GM23338 (cell line): ENCODE results near the gene FAT1. TPM values are rescaled to one million over a fixed set of nuclear protein-coding genes. Genes with fewer than 3 reads are reported as not detected.
A peak's percentile ranks its signal among the peaks of the same experiment; 100 is the strongest.

Experiments
- ATAC-seq: fragments of 200-7000 bp; cut with Tn5 transposase; 3 replicates; pipeline ENCODE4 v1.9.1; 2020
- DNase-seq: peaks from one replicate; pipeline ENCODE4 v3.0.0-alpha.2; 2015; ENCODE audit warnings: low spot score
- H2AFZ ChIP-seq: fragments of 200-600 bp; sonication (generic); 2 replicates; pipeline ENCODE4 v1.8.0; 2016; ENCODE audit warnings: antibody characterized with exemption, mild to moderate bottlenecking, moderate library complexity
- H3F3A ChIP-seq: fragments of 200-600 bp; sonication (generic); replicated peaks from 2 replicates; pipeline ENCODE4 v1.8.0; 2017; ENCODE audit warnings: antibody characterized with exemption, mixed run types, low read depth
- H3K27ac ChIP-seq: fragments of 200-600 bp; sonication (generic); 2 replicates; pipeline ENCODE4 v1.6.1; 2016; ENCODE audit warnings: low read depth
- H3K27me3 ChIP-seq: fragments of 200-600 bp; sonication (generic); 2 replicates; pipeline ENCODE4 v1.8.0; 2016; ENCODE audit warnings: mild to moderate bottlenecking, mixed run types, moderate library complexity; ENCODE audit not compliant: insufficient read depth
- H3K36me3 ChIP-seq: fragments of 200-600 bp; sonication (generic); 2 replicates; pipeline ENCODE4 v1.8.0; 2016; ENCODE audit warnings: mild to moderate bottlenecking; ENCODE audit not compliant: insufficient read depth
- H3K4me1 ChIP-seq: fragments of 200-600 bp; sonication (generic); 2 replicates; pipeline ENCODE4 v1.8.0; 2016; ENCODE audit warnings: mild to moderate bottlenecking, moderate library complexity; ENCODE audit not compliant: insufficient read depth
- H3K4me2 ChIP-seq: fragments of 200-600 bp; sonication (generic); 2 replicates; pipeline ENCODE4 v1.7.1; 2017; ENCODE audit warnings: mixed run types
- H3K4me3 ChIP-seq: fragments of 200-600 bp; sonication (generic); 2 replicates; pipeline ENCODE4 v1.6.1; 2016; ENCODE audit warnings: mixed run types
- H3K79me2 ChIP-seq: fragments of 200-600 bp; sonication (generic); replicated peaks from 2 replicates; pipeline ENCODE4 v1.8.0; 2017; ENCODE audit warnings: mild to moderate bottlenecking; ENCODE audit not compliant: insufficient read depth
- H3K9me2 ChIP-seq: fragments of 200-600 bp; sonication (generic); 2 replicates; pipeline ENCODE4 v1.8.0; 2017; ENCODE audit not compliant: insufficient read depth
- H4K20me1 ChIP-seq: fragments of 200-600 bp; sonication (generic); replicated peaks from 2 replicates; pipeline ENCODE4 v1.8.0; 2017; ENCODE audit warnings: mild to moderate bottlenecking; ENCODE audit not compliant: insufficient read depth
- H3K27ac Mint-ChIP-seq: 2 replicates; pipeline ENCODE4 v1.8.0; 2020; ENCODE audit warnings: inconsistent platforms, mild to moderate bottlenecking, moderate library complexity, mixed read lengths
- H3K27me3 Mint-ChIP-seq: 3 replicates; pipeline ENCODE4 v1.8.0; 2022; ENCODE audit warnings: low read depth, mild to moderate bottlenecking, moderate library complexity, mixed read lengths, inconsistent platforms; ENCODE audit not compliant: insufficient read depth, poor library complexity
- H3K36me3 Mint-ChIP-seq: 3 replicates; pipeline ENCODE4 v1.8.0; 2021; ENCODE audit warnings: low read depth, mild to moderate bottlenecking, inconsistent platforms, moderate library complexity, mixed read lengths
- H3K4me1 Mint-ChIP-seq: 3 replicates; pipeline ENCODE4 v1.8.0; 2020; ENCODE audit warnings: mild to moderate bottlenecking, inconsistent platforms, mixed read lengths
- H3K4me3 Mint-ChIP-seq: 3 replicates; pipeline ENCODE4 v1.8.0; 2021; ENCODE audit warnings: moderate library complexity, mild to moderate bottlenecking, inconsistent platforms, mixed read lengths
- H3K9me3 Mint-ChIP-seq: 3 replicates; pipeline ENCODE4 v1.8.0; 2020; ENCODE audit warnings: moderate library complexity, mild to moderate bottlenecking, inconsistent platforms, mixed read lengths
- CREB1 ChIP-seq: fragments of 250-450 bp; sonication (Bioruptor Pico); IDR thresholded peaks from 2 replicates; pipeline ENCODE4 v1.5.0; 2020; ENCODE audit warnings: low read depth, mild to moderate bottlenecking, moderate library complexity
- EZH2phosphoT487 ChIP-seq: fragments of 200-600 bp; sonication (generic); IDR thresholded peaks from one replicate; pipeline ENCODE4 v1.8.1; 2018; ENCODE audit warnings: antibody characterized with exemption; ENCODE audit not compliant: unreplicated experiment
- JUNB ChIP-seq: IDR thresholded peaks from one replicate; pipeline ENCODE4 v1.6.1; 2016; ENCODE audit warnings: antibody characterized with exemption; ENCODE audit not compliant: unreplicated experiment
- NANOG ChIP-seq: IDR thresholded peaks from 2 replicates; pipeline ENCODE4 v1.6.1; 2016; ENCODE audit warnings: antibody characterized with exemption, borderline replicate concordance
- STAT1 ChIP-seq: IDR thresholded peaks from one replicate; pipeline ENCODE4 v1.6.1; 2016; ENCODE audit warnings: antibody characterized with exemption; ENCODE audit not compliant: unreplicated experiment
- ZNF462 ChIP-seq: fragments of 250-450 bp; sonication (Bioruptor Pico); IDR thresholded peaks from 2 replicates; pipeline ENCODE4 v1.5.0; 2020; ENCODE audit warnings: mild to moderate bottlenecking, moderate library complexity
- polyA plus RNA-seq: library from polyadenylated mRNA; unstranded; fragments of >200 nt; fragmentation: Nextera tagmentation; extraction: Ambion mirVana; gene quantifications from 2 replicates; pipeline ENCODE4 v1.2.1, GENCODE V29; 2016
- total RNA-seq: library from RNA; depleted of rRNA; stranded (reverse); fragments of >200 nt; shearing (Covaris generic); gene quantifications from 2 replicates; pipeline ENCODE4 v1.2.3, GENCODE V29; 2014

Gene FAT1
- total and polyA plus RNA-seq, 2 experiments from 2014 or later = 37.6 to 137 TPM

GRCh38 chr4:186701788-186702187, 21.9 kb downstream of the FAT1 start:
- peaks cover 5% of the 10 kb centered on the region for H3K27me3 Mint-ChIP-seq
- H3K4me1 ChIP-seq = peaks cover 32% of the 10 kb centered on the region
- no peak overlapping the region for H2AFZ ChIP-seq
- 0 out of 2 replicates have a peak overlapping the region, but pooled peaks have one; percentile 2 for H3K27ac ChIP-seq
- H3K9me2 ChIP-seq = no peaks in the 10 kb centered on the region
- TF ChIP-seq CREB1 (CRISPR knock-in tag) = no peak
- TF ChIP-seq STAT1 = no peak
- no peak for TF ChIP-seq JUNB
- no peak for TF ChIP-seq EZH2phosphoT487
- TF ChIP-seq NANOG = no peak
- no peak for TF ChIP-seq ZNF462
- ATAC-seq (peak; percentile 18), DNase-seq (no peak)
- no peaks in the 10 kb centered on the region for H3F3A ChIP-seq
- peaks cover 58% of the 10 kb centered on the region for H3K4me1 Mint-ChIP-seq
- H3K4me3 Mint-ChIP-seq = no peak overlapping the region
- peaks cover 37% of the 10 kb centered on the region for H3K36me3 Mint-ChIP-seq
- H3K36me3 ChIP-seq = no peaks in the 10 kb centered on the region
- peaks cover 97% of the 10 kb centered on the region for H3K79me2 ChIP-seq
- no peak overlapping the region for H3K4me3 ChIP-seq
- H4K20me1 ChIP-seq = peaks cover 15% of the 10 kb centered on the region; the same call in 1 of the 2 replicates
- no peaks in the 10 kb centered on the region for H3K9me3 Mint-ChIP-seq
- no peaks in the 10 kb centered on the region for H3K27me3 ChIP-seq
- no peak overlapping the region for H3K27ac Mint-ChIP-seq
- peak overlapping the region; percentile 48 for H3K4me2 ChIP-seq

GRCh38 chr4:186701273-186701672, 22.4 kb downstream of the FAT1 start:
- Histone ChIP-seq H3K9me2 (no peaks in the 10 kb centered on the region), H4K20me1 (0 out of 2 replicates have a peak, but pooled peaks cover 11% of the 10 kb centered on the region), H3K27ac (peak overlapping the region; percentile 54; the same call in 1 of the 2 replicates), H3K4me1 (peaks cover 35% of the 10 kb centered on the region), H3K27me3 (no peaks in the 10 kb centered on the region), H3K36me3 (no peaks in the 10 kb centered on the region), H3K4me3 (no peak overlapping the region; the same call in 1 of the 2 replicates), H2AFZ (no peak overlapping the region), H3K4me2 (peak overlapping the region; percentile 48), H3K79me2 (peaks cover 97% of the 10 kb centered on the region), H3F3A (no peaks in the 10 kb centered on the region)
- Mint-ChIP-seq H3K27me3 (peaks cover 7% of the 10 kb centered on the region), H3K4me1 (peaks cover 61% of the 10 kb centered on the region), H3K9me3 (no peaks in the 10 kb centered on the region), H3K27ac (peak overlapping the region; percentile 66), H3K4me3 (peak overlapping the region; percentile 32), H3K36me3 (peaks cover 35% of the 10 kb centered on the region)
- peak; percentile 96 for ATAC-seq
- peak; percentile 91 for DNase-seq
- peak; percentile 35; the same call in 1 of the 2 replicates for TF ChIP-seq ZNF462
